Astrocyte of the cerebellum (primary cell): Measurements from ENCODE around the gene TGM2.
A peak's percentile ranks its signal among the peaks of the same experiment; 100 is the strongest.

Experiments used
- DNase-seq: peaks from one replicate; pipeline ENCODE4 v3.0.0-alpha.2; 2011; ENCODE audit warnings: low read depth
- H3K4me3 ChIP-seq: 2 replicates; pipeline ENCODE4 v1.5.1; 2011; ENCODE audit warnings: mild to moderate bottlenecking, low read depth, low read length, moderate library complexity
- CTCF ChIP-seq: IDR thresholded peaks from 2 replicates; pipeline ENCODE4 v1.5.1; 2012; ENCODE audit warnings: low read length, low read depth, moderate library complexity, mild to moderate bottlenecking; ENCODE audit errors: missing control alignments
- in situ Hi-C: cut with HindIII; loops from 2 replicates; pipeline ENCODE4 v1.10.0; 2017; ENCODE audit warnings: low sequenced_read_pairs

Gene TGM2

GRCh38 chr20:38117635-38118034, 47.4 kb downstream of the TGM2 start:
- TF ChIP-seq CTCF: no peak
- H3K4me3 ChIP-seq: no peak overlapping the region
- no peak for DNase-seq
- in situ Hi-C loops: no loop called here

- in situ Hi-C loops: no loop called here
- no peak for DNase-seq
- H3K4me3 ChIP-seq: no peak overlapping the region
- TF ChIP-seq CTCF: no peak
Observed at GRCh38 chr20:38117205-38117604, 47.9 kb downstream of the TGM2 start.

- no peak for TF ChIP-seq CTCF
- in situ Hi-C loops: no loop called here
- no peak for DNase-seq
- H3K4me3 ChIP-seq: no peak overlapping the region
Observed at GRCh38 chr20:38116409-38117165, 48.5 kb downstream of the TGM2 start.

GRCh38 chr20:38115896-38116295, 49.2 kb downstream of the TGM2 start:
- DNase-seq: no peak
- H3K4me3 ChIP-seq: no peak overlapping the region
- TF ChIP-seq CTCF: no peak
- in situ Hi-C loops: no loop called here

- in situ Hi-C loops: no loop called here
Observed at GRCh38 chr20:38115205-38115604, 49.9 kb downstream of the TGM2 start.

GRCh38 chr20:38114353-38114791, 50.7 kb downstream of the TGM2 start:
- in situ Hi-C loops: no loop called here
- no peak for TF ChIP-seq CTCF
- DNase-seq: no peak
- H3K4me3 ChIP-seq: no peak overlapping the region

More at GRCh38 chr20:38115205-38115604, 49.9 kb downstream of the TGM2 start:
- TF ChIP-seq CTCF: peak; percentile 10
- H3K4me3 ChIP-seq: no peak overlapping the region
- DNase-seq: no peak
